ENCODE measurements around the gene SMURF1. TPM values are rescaled to one million over a fixed set of nuclear protein-coding genes. Genes with fewer than 3 reads are reported as not detected.

SMURF1 gene
- total and polyA plus RNA-seq, 2 experiments from 2014 or later = 12.4 to 21.7 TPM

GRCh38 chr7:99180067-99180650 lies 36.3 kb upstream of the SMURF1 start:
- H3K27ac ChIP-seq = no peak overlapping the region

GRCh38 chr7:99177165-99177564 lies 33.3 kb upstream of the SMURF1 start:
- H2AFZ ChIP-seq = no peak overlapping the region
- TF ChIP-seq EZH2phosphoT487 (IDR thresholded peaks at IDR 0.05; ENCODE audit: low read depth, severe bottlenecking, unreplicated experiment) (no peak), EZH2 (IDR thresholded peaks at IDR 0.05; ENCODE audit: borderline replicate concordance) (no peak), CTCF (IDR thresholded peaks at IDR 0.05; ENCODE audit: poor library complexity) (no peak)
- H3K27me3 ChIP-seq = no peaks in the 10 kb centered on the region
- no peaks in the 10 kb centered on the region for H3K79me2 ChIP-seq
- H3K9me2 ChIP-seq (replicated peaks; ENCODE audit: insufficient read depth) = no peaks in the 10 kb centered on the region
- no peak overlapping the region for H3K4me3 ChIP-seq
- no peaks in the 10 kb centered on the region for H3K9me3 ChIP-seq (ENCODE audit: low read depth)
- H3K36me3 ChIP-seq (replicated peaks; ENCODE audit: insufficient read depth, low read depth) = no peaks in the 10 kb centered on the region
- no peaks in the 10 kb centered on the region for H3K4me1 ChIP-seq (ENCODE audit: insufficient read depth)
- WGBS (ENCODE audit: low lambda C conversion rate, missing lambda C conversion rate) = 85% methylated on average over 10 of the region's 10 CpGs
- no peak overlapping the region for H3K27ac ChIP-seq
- DNase-seq (ENCODE audit: low spot score) = no peak
- no peaks in the 10 kb centered on the region for H4K20me1 ChIP-seq (ENCODE audit: insufficient read depth, poor library complexity, severe bottlenecking)
- no peak overlapping the region for H3K4me2 ChIP-seq

More at GRCh38 chr7:99180067-99180650, 36.3 kb upstream of the SMURF1 start:
- Histone ChIP-seq H3K4me1 (ENCODE audit: insufficient read depth) (no peaks in the 10 kb centered on the region), H3K9me2 (replicated peaks; ENCODE audit: insufficient read depth) (no peaks in the 10 kb centered on the region), H3K4me2 (no peak overlapping the region), H3K79me2 (no peaks in the 10 kb centered on the region), H4K20me1 (ENCODE audit: insufficient read depth, poor library complexity, severe bottlenecking) (no peaks in the 10 kb centered on the region), H3K4me3 (no peak overlapping the region), H2AFZ (no peak overlapping the region), H3K27me3 (no peaks in the 10 kb centered on the region), H3K9me3 (ENCODE audit: low read depth) (no peaks in the 10 kb centered on the region), H3K36me3 (replicated peaks; ENCODE audit: insufficient read depth, low read depth) (no peaks in the 10 kb centered on the region)
- WGBS (ENCODE audit: low lambda C conversion rate, missing lambda C conversion rate) = 98% methylated on average over 8 of the region's 12 CpGs
- DNase-seq (ENCODE audit: low spot score) = no peak
- no peak for TF ChIP-seq CTCF (IDR thresholded peaks at IDR 0.05; ENCODE audit: poor library complexity)
- no peak for TF ChIP-seq EZH2 (IDR thresholded peaks at IDR 0.05; ENCODE audit: borderline replicate concordance)
- TF ChIP-seq EZH2phosphoT487 (IDR thresholded peaks at IDR 0.05; ENCODE audit: low read depth, severe bottlenecking, unreplicated experiment) = no peak

- Histone ChIP-seq H4K20me1 (ENCODE audit: insufficient read depth, poor library complexity, severe bottlenecking) (no peaks in the 10 kb centered on the region), H3K79me2 (no peaks in the 10 kb centered on the region), H2AFZ (no peak overlapping the region), H3K27ac (no peak overlapping the region), H3K9me3 (ENCODE audit: low read depth) (no peaks in the 10 kb centered on the region), H3K4me3 (no peak overlapping the region), H3K4me2 (no peak overlapping the region), H3K27me3 (no peaks in the 10 kb centered on the region), H3K4me1 (ENCODE audit: insufficient read depth) (no peaks in the 10 kb centered on the region), H3K36me3 (replicated peaks; ENCODE audit: insufficient read depth, low read depth) (no peaks in the 10 kb centered on the region), H3K9me2 (replicated peaks; ENCODE audit: insufficient read depth) (no peaks in the 10 kb centered on the region)
- no peak for TF ChIP-seq CTCF (IDR thresholded peaks at IDR 0.05; ENCODE audit: poor library complexity)
- no peak for TF ChIP-seq EZH2 (IDR thresholded peaks at IDR 0.05; ENCODE audit: borderline replicate concordance)
- TF ChIP-seq EZH2phosphoT487 (IDR thresholded peaks at IDR 0.05; ENCODE audit: low read depth, severe bottlenecking, unreplicated experiment) = no peak
- WGBS (ENCODE audit: low lambda C conversion rate, missing lambda C conversion rate) = 74% methylated on average over 6 of the region's 6 CpGs
- DNase-seq (ENCODE audit: low spot score) = peak; percentile 33
These were observed 29.9 kb upstream of the SMURF1 start for GRCh38 chr7:99173787-99174186.

Data from hepatocyte (in vitro differentiated cells).